BE2C (cell line): ENCODE results near the gene FZR1.
"Not testable (repeated sequence)": the region's sequence is repeated elsewhere in the genome, so short reads cannot be mapped to it uniquely, and the experiment has no call there.

Source experiments
- DNase-seq: peaks from one replicate; pipeline ENCODE4 v3.0.0-alpha.2; 2020
- H3K27me3 ChIP-seq: fragments of 250-450 bp; sonication (Bioruptor Pico); 2 replicates; pipeline ENCODE4 v1.5.1; 2020; ENCODE audit warnings: mild to moderate bottlenecking
- H3K36me3 ChIP-seq: fragments of 250-450 bp; sonication (Bioruptor Pico); 2 replicates; pipeline ENCODE4 v1.5.1; 2020; ENCODE audit warnings: mild to moderate bottlenecking
- H3K4me1 ChIP-seq: fragments of 250-450 bp; sonication (Bioruptor Pico); 2 replicates; pipeline ENCODE4 v1.5.1; 2020
- H3K4me3 ChIP-seq: 2 replicates; pipeline ENCODE4 v1.5.1; 2011; ENCODE audit warnings: low read depth, low read length
- H3K9me3 ChIP-seq: fragments of 250-450 bp; sonication (Bioruptor Pico); 2 replicates; pipeline ENCODE4 v1.5.1; 2020
- TF ChIP-seq, protein P1 (sequence below): IDR thresholded peaks from 2 replicates; pipeline ENCODE4 v1.5.1; 2012; ENCODE audit warnings: mild to moderate bottlenecking, low read depth, low read length

FZR1 gene

DNA sequence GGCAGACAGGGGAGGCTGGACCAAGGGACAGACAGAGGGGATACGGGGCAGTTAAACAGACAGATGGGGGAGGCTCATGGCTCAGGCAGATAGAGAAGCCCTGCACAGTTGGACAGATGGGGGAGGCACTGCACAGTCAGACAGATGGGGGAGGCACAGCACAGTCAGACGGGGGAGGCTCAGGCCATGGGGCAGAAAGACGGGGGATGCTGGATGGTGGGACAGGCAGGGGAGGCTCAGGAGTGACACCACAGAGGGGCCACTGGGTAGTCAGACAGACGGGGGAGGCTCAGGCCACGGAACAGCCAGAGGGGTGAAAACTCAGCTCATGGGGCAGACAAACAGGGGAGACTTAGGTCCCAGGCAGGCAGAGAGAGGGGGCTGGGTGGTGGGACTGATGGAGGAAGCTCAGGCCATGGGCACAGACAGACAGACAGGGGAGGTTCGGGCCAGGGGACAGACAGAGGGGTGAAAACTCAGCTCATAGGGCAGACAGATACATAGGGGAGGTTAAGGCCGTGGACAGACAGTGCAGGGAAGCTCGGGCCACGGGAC lies 50.4 kb downstream of the FZR1 start:
- DNase-seq, result no peak
- H3K27me3 ChIP-seq, result no peaks in the 10 kb centered on the region
- H3K4me3 ChIP-seq, result peak overlapping the region; percentile 71
- TF ChIP-seq, protein P1, sequence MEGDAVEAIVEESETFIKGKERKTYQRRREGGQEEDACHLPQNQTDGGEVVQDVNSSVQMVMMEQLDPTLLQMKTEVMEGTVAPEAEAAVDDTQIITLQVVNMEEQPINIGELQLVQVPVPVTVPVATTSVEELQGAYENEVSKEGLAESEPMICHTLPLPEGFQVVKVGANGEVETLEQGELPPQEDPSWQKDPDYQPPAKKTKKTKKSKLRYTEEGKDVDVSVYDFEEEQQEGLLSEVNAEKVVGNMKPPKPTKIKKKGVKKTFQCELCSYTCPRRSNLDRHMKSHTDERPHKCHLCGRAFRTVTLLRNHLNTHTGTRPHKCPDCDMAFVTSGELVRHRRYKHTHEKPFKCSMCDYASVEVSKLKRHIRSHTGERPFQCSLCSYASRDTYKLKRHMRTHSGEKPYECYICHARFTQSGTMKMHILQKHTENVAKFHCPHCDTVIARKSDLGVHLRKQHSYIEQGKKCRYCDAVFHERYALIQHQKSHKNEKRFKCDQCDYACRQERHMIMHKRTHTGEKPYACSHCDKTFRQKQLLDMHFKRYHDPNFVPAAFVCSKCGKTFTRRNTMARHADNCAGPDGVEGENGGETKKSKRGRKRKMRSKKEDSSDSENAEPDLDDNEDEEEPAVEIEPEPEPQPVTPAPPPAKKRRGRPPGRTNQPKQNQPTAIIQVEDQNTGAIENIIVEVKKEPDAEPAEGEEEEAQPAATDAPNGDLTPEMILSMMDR, result no peak
- H3K4me1 ChIP-seq, result no peaks in the 10 kb centered on the region
- H3K36me3 ChIP-seq, result no peaks in the 10 kb centered on the region
- no peaks in the 10 kb centered on the region for H3K9me3 ChIP-seq

DNA sequence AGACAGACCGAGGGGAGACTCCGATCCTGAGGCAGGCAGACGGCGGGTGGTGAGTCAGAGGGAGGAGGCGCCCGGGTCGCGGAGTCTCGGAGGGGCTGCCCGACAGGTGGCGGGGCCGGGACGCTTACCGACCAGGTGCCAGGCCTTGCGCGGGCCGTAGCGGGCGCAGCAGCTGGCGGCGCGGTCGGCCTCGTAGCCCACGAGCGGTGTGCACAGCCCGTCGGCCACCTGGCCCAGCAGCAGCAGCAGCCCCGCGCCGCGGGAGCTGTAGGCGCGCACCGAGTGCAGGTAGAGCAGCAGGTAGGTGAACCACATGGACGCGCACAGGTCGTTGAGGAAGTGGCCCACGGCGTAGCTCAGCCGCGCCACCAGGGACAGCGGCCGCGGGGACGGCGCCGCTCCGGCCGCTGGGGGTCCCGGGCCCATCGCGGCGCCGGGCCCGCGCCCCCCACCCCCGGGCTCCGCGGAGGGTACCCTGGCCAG lies 50.9 kb downstream of the FZR1 start:
- Histone ChIP-seq H3K4me3 (peak overlapping the region; percentile 71), H3K27me3 (no peaks in the 10 kb centered on the region), H3K4me1 (no peaks in the 10 kb centered on the region), H3K36me3 (no peaks in the 10 kb centered on the region), H3K9me3 (no peaks in the 10 kb centered on the region)
- TF ChIP-seq, protein P1, result no peak
- no peak for DNase-seq

DNA sequence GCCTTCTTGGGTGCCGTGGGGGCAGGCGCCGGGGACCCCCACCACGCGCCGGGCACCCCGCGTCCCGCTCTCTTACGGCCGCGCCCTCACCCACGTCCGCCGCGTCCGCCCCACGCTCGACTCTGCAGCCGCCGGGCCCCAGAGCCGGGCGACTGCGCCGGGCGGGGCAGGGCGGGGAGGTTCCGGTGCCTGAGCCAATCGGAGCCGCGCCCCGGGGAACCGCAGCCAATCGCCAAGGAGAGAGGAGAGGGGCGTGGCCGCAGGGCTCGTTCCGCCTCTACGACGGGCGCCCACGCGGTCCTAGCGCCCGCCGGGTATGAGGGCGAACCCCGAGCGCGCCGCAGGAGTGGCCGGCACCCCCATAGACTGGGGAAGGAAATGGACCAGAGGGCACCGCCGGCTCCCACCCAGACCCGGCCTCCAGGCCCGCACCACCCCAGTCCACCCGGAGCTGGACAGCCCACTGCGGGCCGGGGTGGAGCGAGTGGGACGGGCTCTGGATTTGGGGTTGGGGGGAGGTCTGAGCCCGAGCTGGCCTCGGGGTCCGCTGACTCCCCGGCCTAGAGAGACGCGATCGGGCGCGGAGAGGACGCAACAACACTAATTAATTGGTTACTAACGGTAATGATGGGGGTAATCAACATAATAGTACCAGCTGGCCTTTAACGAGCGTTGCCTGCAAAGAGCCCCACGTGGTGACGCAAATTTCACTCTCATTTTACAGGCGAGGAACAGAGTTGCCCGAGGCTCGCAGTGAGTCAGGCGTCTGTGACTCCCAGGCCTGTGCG lies 51.5 kb downstream of the FZR1 start, which contains the start of gene MFSD12:
TSS of gene MFSD12 (minus strand) at position 126 of the 788 bp plus-strand sequence. CDS start 183 bp downstream, outside the sequence.
- Histone ChIP-seq H3K4me1 (no peaks in the 10 kb centered on the region), H3K27me3 (no peaks in the 10 kb centered on the region), H3K4me3 (peak within 1 kb of the TSS; percentile 84), H3K9me3 (no peaks in the 10 kb centered on the region), H3K36me3 (no peaks in the 10 kb centered on the region)
- DNase-seq, result peak; percentile 97
- TF ChIP-seq, protein P1, result no peak

DNA sequence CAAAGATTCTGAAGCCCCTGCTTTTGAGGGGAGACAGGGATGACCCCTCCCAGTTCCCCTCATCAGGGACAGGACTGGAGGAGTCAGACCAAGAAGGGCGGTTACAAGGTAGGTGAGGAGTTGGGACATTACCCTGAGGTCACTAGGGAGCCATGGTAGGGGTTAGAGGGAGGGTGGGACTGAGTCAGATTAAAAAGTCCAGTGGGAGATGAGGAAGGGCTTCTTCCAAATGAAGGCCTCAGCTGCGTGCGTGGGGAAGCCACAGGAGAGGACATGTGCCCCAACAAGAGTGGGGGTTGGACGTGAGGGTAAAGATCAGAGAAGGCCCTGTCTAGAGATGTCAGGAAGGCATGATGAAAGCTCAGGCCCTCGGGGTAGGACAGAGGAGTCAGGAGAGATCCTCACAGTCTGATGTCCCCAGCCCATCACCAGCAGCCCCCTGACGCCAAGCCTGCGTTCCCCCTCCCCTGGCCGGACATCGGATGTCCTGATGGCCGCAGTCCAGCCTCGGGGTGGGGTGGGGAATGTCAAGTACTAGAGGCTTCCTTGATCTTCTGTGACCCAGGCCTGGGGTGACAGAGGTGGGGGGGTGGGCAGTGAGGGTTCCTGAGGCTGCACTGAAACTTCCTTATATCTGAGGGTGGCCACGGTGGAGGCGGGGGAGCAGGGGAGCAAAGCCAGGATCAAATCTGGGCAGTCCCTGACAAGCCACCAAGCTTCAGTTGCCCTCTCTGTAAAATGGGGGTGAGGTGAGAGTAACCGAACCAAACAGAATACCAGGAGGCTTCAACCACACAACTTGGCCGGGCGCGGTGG lies 57.8 kb downstream of the FZR1 start:
- DNase-seq, result no peak
- TF ChIP-seq, protein P1, result no peak
- Histone ChIP-seq H3K4me1 (no peaks in the 10 kb centered on the region), H3K4me3 (no peak overlapping the region), H3K36me3 (no peaks in the 10 kb centered on the region), H3K27me3 (no peaks in the 10 kb centered on the region), H3K9me3 (no peaks in the 10 kb centered on the region)

DNA sequence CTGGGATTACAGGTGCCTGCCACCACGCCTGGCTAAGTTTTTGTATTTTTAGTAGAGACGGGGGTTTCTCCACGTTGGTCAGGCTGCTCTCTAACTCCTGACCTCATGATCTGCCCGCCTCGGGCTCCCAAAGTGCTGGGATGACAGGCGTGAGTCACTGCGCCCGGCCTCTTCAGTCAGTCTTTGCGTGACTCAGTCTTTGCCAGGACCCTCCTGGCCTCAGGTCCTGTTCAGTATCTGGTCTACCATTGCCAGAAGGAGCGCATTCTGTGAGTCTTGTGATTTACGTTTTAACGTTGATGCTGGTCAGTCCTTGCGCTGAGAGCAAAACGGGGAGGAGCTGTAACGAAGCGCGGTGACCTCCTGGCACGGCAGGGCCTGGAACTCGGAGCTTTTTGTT lies 59.0 kb downstream of the FZR1 start:
- Histone ChIP-seq H3K36me3 (no peaks in the 10 kb centered on the region), H3K27me3 (no peaks in the 10 kb centered on the region), H3K4me1 (no peaks in the 10 kb centered on the region), H3K4me3 (no peak overlapping the region), H3K9me3 (no peaks in the 10 kb centered on the region)
- no peak for DNase-seq
- TF ChIP-seq, protein P1, result no peak

DNA sequence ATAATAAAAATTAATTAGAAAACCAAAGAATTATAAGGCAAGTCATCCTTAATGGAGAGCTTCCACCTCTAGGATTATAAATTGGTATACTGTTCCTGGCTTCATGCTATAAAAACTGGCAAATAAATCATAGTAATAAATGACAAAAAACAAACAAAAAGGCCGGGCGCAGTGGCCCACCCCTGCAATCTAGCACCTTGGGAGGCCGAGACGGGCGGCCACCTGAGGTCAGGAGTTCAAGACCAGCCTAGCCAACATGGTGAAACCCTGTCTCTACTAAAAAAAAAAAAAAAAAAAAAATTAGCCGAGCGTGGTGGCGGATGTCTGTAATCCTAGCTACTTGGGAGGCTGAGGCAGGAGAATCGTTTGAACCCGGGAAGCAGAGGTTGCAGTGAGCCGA lies 63.9 kb downstream of the FZR1 start:
- DNase-seq, H3K4me3 ChIP-seq, H3K9me3 ChIP-seq, H3K36me3 ChIP-seq, H3K27me3 ChIP-seq, H3K4me1 ChIP-seq: not testable (repeated sequence)
